ENCODE measurements around the gene EMX1.

The EMX1 gene

GRCh38 chr2:72945450-72946019 is 28.2 kb downstream of the EMX1 start:
- DNase-seq, result no peak

DNA sequence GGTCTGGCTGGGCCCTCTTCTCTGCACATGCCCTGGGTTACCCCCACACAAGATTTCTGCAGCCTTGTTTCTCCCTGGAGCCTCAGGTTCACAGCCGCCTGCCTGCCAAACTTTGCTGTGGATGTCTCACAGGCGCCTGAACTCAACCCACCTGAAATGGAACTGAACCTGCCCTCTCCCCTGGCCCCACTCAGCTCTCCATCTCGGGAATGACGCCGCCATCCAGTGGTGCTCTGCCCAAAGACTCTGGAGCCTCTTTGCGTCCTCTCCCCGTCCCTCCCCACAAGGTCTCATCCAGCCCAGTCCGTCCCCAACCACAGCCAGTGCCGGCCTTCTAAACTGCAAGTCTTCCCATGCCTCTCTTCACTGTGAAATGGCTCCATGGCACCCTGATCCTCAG is 29.1 kb downstream of the EMX1 start:
- no peak for DNase-seq

GRCh38 chr2:72947952-72948830 is 30.9 kb downstream of the EMX1 start:
- DNase-seq, result no peak

- DNase-seq, result no peak
Measured at GRCh38 chr2:72949045-72949444, 31.7 kb downstream of the EMX1 start.

DNA sequence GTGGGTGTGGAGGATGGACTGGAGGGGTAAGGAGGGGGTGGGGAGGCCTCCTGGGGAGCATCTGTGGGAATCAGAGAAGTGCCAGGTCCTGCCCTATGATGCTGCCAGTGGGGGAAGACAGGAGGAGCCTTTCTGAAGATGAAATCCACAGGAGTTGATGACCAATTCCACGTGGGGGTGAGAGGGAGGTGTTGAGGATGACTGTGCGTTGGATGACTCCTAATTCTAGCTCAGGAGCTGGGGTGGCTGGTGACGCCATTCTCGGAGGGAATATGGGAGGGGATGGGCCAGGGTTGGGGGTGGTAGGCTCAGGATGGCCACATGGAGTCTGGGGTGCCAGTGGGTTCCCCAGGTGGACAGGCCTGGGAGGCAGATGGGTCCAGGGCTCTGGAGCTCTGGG is 32.3 kb downstream of the EMX1 start:
- no peak for DNase-seq

GRCh38 chr2:72950558-72951255 is 33.4 kb downstream of the EMX1 start:
- DNase-seq, result no peak

DNA sequence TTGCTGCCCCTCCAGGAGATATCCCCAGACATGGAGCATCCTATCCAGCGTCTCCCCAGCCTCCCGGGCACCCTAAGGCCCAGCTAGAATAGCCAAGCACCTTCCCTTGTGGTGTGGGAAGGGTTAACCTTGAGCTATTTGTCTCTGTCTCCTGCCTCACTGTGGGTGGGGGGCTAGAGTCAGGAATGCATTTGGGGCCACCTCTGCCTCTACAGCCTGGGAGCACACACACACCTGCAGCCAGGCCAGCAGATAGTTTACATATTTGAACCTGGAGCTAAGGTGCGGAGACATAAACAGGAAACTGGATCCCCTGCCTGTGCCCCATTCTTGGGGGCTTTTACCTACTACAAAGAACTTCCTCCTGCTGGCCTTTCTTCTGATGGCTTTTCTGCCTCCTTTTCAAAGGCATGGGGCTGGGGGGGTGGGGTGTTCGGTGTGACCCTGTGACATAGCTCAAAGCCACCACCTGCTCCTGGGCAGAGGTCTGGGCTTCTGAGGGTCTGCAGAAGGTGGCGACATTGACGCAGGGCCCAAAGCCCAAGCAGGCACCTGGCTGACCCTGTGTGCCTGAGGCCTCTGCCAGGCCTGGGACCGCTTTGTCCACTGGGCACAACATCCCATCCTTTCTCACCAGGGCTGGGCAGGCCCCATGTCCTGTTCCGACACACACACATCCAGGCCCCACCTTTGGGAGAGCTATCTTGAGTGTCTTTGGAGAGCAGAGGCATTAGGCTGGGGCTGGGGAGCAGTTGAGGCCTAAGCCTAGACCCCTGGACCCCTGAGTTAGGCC is 34.2 kb downstream of the EMX1 start:
- DNase-seq, result no peak

DNA sequence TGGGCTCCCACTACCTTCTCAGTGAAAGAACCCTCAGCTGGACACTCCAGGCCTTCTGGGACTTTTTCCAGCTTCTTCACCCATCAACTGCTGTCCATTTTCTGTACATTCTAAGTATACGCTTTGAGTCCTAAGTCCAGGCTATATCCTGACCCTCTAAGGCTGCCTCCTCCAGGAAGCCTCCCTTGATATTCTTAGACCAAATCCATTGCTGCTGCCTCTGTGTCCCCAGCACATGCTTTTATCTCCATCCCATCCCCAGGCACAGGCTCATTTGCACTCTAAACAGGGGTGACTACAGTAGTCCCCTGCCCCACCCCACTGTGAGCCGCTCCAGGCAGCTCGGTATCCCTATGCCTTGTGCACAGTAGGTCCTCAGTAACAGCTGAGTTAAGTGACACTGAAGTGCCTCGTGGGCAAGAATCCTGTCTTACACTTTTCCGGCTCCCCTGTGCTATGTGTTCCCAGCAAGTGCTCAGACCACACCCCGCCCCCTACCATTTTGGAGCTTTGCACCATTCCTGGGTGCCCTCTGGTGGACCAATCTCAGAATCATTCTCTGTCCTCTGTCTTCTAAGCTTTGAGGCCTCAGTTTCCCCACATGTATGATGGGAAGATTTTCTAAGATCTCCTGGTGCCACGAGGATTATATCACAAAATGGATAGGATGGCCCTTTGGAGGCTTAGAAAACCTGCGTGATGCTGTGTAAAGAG is 34.9 kb downstream of the EMX1 start:
- DNase-seq, result no peak

GRCh38 chr2:72952961-72953360 is 35.6 kb downstream of the EMX1 start:
- DNase-seq, result no peak

DNA sequence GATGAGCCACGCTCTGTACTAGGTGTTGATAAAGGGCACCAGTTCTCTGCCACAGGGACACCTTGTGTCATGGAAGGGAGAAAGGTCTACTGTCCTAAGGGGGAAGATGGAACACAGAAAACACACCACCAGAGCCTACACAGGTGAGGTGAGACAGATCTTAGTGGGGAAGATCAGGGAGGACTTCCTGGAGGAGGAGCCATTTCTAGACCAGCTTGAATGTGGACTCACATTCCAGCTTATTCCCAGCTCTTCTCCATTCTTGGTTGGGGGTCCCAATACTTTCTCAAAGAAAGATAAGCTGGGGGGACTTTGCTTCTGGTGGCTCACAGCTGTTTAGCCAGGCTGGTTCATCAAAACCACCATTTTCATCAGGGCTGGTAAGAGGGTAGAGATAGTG is 36.2 kb downstream of the EMX1 start:
- DNase-seq, result no peak

DNA sequence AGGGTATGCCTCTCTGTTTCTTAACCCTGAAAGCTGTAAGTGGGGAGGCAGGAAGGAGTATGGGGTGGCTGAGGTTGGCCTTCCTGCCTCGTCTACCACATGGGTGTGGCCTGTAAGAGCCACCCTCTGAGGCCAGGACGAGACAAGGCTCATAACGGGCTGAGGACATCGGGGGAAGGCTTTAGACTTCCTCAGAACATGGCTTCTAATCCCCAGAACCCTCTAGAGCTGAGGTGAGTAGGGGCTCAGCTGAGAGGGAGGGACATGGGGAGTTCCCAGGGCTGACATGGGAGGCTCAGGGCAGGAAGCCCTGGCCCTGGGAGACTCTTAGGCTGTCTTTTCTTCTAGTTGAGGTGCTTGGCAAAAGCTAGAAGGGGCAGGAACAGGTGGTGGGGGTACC is 36.7 kb downstream of the EMX1 start:
- no peak for DNase-seq

DNA sequence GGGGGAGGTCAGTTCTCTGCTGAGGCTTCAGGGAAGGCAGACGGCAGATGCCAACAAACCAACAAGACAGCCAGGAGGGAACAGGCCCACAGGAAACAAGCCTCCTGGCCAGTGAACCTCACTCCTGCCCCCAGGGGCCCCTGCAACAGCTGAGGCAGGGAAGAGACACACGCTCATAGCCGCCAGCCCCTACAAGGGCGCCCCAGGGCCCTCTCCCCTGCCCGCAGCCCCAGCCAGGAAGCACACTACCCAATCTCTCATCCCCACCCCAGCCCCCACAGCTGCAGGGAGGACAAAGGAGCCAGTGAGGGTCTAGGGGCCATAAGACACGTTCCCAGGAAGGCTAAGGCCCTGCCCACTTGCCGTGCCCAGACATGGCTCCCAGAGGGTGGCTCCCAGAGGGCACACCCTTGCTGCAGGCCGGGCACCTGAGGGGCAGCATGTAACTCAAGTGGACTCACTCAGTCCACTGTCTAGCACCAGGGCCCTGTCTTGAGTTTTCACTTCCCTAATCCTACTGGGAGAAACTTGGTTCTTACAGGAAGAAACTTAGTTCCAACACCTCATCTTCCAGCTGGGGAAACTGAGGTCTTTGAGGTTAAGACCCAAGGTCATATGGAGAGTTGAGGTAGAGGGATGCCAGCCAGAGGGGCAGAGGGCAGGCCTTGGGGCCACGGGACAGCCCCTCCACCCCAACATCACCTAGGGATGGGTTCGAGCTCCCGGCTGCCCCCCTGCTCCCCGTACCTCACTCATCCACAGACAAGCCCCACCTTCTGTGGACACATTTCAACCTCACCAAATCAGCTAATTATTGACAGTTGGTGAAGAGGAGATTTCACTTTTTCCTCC is 37.3 kb downstream of the EMX1 start:
- no peak for DNase-seq

DNA sequence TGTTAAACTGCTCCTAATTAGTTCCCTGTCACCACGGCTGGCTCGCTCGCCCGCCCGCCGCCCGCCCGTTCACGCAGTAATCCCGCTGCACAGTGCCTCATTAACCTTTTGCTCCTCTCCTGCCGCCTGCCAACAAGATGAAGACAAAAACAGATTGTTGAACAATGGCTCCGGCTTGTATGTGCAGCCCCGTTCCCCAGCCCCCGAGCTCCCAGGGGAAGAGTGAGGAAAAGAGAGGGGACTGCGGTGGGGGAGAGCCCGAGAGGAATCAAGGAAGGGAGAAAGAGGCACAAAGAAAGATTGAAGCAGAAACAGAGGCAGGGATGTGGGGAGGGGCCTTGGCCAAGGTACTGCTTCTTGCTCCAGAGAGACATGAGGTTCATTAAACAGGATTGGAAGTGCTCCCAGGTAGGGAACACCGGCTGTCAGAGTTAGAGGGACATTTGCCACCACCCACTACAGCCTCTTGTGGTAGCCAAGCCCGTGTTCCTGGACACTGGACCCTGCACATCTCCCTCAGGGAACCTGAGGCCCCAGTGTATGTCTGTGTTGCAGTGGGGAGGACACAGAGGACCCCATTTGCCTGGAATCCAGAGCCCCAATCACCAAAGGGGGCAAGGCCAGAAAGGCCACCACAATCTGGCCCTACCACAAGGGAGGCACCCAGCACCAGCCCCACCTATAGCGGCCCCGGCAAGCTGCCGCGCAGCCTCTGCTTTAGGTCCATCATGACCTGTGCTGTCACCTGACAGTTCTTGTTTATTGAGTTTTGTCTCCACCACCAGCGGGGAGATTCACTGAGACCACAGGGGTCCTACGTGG is 38.1 kb downstream of the EMX1 start:
- no peak for DNase-seq

DNA sequence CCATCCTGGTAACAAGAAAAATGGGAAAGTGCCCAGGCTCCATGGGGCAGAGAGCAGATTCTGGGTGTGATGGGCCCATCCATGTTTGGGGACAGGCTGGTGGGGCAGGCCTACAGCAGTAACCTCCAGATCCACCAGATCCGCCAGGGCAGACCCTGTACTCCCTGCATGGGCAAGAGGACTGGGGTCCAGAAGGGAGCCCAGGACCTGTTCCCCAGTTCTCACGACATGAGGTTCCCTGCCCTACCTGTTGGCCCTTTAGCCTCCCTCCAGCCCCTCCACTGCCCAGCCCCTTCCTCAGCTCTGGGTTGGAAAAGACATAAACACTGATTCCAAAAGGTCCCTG is 38.7 kb downstream of the EMX1 start:
- DNase-seq, result no peak

GRCh38 chr2:72956936-72957335 is 39.6 kb downstream of the EMX1 start:
- DNase-seq, result no peak

- no peak for DNase-seq
Measured at GRCh38 chr2:72958542-72959385, 41.4 kb downstream of the EMX1 start.

DNA sequence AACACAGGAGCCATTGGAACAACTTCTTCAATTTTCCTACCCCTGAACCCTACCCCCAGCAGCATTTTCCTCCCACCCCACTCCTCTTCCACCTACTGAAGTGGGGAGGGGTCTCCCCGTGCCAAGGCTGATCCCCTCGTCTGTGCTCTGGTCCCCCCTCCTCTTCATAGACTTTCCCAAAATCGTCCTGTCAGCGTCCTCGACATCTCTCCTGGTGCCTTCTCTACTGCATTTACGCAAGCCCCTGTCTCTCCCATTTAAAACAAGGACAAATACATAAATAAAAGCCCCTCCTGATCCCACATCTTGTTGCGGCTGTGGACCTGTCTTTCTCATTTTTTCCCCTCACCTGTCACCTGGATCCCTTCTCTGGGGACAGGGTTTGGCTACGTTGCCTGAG is 42.2 kb downstream of the EMX1 start:
- no peak for DNase-seq

DNA sequence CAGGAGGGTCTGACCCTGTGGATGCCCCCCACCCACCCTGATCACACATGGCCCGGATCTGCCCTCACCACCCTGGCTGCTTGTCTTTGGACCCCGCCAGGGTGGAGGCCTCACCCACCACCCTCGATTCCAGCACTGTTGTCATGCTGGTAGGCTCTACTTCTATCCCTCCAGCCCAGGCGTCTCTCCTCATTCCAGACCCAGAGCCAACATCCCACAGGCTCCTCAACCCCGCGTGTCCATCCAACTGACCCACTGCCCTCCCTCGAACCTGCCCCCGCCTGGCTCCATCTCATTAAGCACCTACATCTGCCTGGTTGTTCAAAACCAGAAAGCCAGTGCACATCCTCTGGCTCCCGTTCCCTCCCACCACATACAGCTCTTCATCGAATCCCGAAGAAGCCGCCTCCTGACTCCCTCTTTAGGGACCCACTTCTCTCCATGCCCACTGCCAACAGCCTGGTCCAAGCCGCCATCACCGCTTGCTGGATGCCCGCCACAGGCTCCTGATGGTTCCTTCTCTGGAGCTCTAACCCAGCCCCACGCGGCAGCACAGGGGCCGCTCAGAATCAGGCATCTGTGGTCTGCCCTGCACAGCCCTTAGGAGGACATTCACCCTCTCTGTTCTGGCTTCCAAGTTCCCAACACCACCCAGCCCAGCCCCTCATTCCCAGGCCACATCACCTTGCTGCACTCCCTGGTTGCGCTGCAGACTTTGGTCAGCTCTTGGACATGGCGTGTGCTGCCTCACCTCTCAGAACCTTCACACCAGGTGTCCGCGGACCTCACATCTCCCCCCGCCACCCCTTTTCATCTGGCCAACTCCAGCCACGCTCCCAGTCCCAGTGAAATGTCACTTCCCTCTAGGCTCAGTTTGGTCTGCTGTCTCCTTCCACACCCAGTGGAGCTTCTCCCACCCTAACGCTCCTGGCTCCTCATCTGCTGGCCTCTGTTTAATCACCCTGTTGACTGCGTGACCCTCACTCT is 43.0 kb downstream of the EMX1 start:
- no peak for DNase-seq
